GM19438 (cell line): ENCODE results near the gene TFEB.

Experiments
- ATAC-seq: cut with Tn5 transposase; IDR thresholded peaks from one replicate; pipeline ENCODE4 v1.9.1; 2021; ENCODE audit warnings: low read depth; ENCODE audit not compliant: unreplicated experiment

The TFEB gene

GRCh38 chr6:41709375-41709774 is 26.0 kb downstream of the TFEB start:
- no peak for ATAC-seq

GRCh38 chr6:41708856-41709255 is 26.6 kb downstream of the TFEB start:
- ATAC-seq = no peak

GRCh38 chr6:41707565-41708200 is 27.7 kb downstream of the TFEB start:
- no peak for ATAC-seq

- no peak for ATAC-seq
Observed at GRCh38 chr6:41706876-41707564, 28.4 kb downstream of the TFEB start.

GRCh38 chr6:41705996-41706835 is 29.2 kb downstream of the TFEB start:
- ATAC-seq = peak; percentile 70

GRCh38 chr6:41705311-41705995 is 30.0 kb downstream of the TFEB start:
- ATAC-seq = no peak

GRCh38 chr6:41704656-41705310 is 30.6 kb downstream of the TFEB start:
- no peak for ATAC-seq

- ATAC-seq = no peak
Observed at GRCh38 chr6:41704028-41704427, 31.4 kb downstream of the TFEB start.

GRCh38 chr6:41702771-41703494 is 32.5 kb downstream of the TFEB start:
- ATAC-seq = no peak

- ATAC-seq = no peak
Observed at GRCh38 chr6:41702089-41702745, 33.2 kb downstream of the TFEB start.

- no peak for ATAC-seq
Observed at GRCh38 chr6:41700463-41701347, 34.7 kb downstream of the TFEB start.

GRCh38 chr6:41699063-41699462 is 36.3 kb downstream of the TFEB start:
- ATAC-seq = no peak

- no peak for ATAC-seq
Observed at GRCh38 chr6:41697861-41698781, 37.3 kb downstream of the TFEB start.

GRCh38 chr6:41696788-41697187 is 38.6 kb downstream of the TFEB start:
- ATAC-seq = no peak

GRCh38 chr6:41695825-41696224 is 39.6 kb downstream of the TFEB start:
- ATAC-seq = no peak

GRCh38 chr6:41694815-41695526 is 40.4 kb downstream of the TFEB start:
- ATAC-seq = no peak
